ENCODE data around the gene XYLB.

DNA sequence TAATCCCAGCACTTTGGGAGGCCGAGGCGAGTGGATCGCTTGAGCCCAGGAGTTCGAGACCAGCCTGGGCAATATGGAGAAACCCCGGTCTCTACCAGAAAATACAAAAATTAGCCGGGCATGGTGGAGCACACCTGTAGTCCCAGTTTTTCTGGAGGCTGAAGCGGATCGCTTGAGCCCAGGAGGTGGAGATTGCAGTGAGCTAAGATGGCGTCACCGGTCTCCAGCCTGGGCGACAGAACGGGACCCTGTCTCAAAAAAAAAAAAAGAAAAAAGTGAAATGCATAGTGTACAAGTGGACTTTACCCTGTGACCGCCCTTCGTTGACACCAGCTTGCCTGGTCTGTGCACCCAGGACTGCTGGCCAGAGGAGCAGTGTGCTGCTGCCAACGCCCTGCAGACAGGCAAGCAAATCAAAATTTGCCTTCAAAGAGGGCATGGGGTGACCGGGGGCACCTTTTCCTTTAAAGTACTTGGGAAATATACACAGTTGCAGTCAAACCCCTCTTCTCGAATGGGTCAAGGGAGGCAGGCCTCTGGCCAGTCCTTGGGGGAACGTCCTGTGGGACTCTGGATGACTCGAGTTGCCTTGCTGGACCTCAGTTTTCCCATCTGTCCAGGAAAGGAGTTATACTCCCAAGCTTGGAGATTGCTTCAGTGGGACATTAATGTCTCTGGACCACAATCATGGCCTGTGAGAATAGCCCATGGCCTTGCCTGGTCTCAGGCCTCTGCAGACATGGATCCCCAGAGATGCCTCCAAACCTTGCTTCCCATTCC, 1.0 kb downstream of the XYLB start:
- TF ChIP-seq, protein P1, sequence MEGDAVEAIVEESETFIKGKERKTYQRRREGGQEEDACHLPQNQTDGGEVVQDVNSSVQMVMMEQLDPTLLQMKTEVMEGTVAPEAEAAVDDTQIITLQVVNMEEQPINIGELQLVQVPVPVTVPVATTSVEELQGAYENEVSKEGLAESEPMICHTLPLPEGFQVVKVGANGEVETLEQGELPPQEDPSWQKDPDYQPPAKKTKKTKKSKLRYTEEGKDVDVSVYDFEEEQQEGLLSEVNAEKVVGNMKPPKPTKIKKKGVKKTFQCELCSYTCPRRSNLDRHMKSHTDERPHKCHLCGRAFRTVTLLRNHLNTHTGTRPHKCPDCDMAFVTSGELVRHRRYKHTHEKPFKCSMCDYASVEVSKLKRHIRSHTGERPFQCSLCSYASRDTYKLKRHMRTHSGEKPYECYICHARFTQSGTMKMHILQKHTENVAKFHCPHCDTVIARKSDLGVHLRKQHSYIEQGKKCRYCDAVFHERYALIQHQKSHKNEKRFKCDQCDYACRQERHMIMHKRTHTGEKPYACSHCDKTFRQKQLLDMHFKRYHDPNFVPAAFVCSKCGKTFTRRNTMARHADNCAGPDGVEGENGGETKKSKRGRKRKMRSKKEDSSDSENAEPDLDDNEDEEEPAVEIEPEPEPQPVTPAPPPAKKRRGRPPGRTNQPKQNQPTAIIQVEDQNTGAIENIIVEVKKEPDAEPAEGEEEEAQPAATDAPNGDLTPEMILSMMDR (conservative IDR thresholded peaks at IDR 0.05): no peak
- TF ChIP-seq ZFX (IDR thresholded peaks at IDR 0.05): no peak

Measured in C4-2B (cell line).